Suppressor macrophage (primary cell): ENCODE measurements around the gene GRIN1.

Experiments
- DNase-seq, 4 experiments: peaks; one replicate each; pipeline ENCODE4 v3.0.0-alpha.2; 2020 to 2022

The GRIN1 gene

DNA sequence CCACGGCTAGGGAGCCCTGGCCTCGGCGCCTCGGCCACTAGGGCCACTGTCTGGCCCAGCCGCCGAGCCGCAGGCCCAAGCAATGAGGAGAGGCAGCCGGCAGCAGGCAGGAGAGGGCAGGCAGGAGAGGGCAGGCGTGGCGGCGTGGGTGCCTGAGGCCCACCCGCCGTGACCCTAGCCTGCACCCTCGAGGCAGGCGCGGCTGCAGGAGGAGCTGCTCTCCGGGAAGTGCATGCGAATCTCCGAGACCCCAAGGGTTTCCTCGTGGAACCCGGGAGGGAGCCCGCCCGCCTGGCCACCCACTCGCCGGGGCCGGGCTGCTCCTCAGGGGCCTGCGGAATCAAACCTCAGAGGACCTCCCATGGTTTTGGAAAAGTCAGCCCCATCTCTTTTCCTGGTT is 9.3 kb downstream of the GRIN1 start:
- no peak for DNase-seq

DNA sequence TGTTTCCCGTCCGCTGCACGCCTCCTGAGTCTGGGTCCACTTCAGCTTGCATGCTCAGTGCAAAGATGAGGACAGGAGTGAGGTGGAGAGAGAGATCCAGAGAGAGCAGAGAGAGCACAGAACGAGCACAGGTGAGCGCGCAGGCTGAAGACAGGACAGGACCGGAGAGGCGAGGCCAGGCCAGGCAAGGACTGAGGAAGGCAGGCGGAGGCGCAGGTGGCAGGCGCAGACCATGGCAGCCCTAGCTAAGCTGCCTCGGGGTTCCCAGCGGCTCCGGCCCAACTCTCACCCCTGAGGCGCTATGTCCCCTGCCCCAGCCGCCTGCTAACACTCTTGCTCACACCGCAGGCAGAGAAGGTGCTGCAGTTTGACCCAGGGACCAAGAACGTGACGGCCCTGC is 9.7 kb downstream of the GRIN1 start:
- DNase-seq: no peak

- no peak for DNase-seq
Measured at GRCh38 chr9:137149363-137149762, 10.4 kb downstream of the GRIN1 start.

GRCh38 chr9:137149942-137150616 is 11.1 kb downstream of the GRIN1 start:
- no peak for DNase-seq

DNA sequence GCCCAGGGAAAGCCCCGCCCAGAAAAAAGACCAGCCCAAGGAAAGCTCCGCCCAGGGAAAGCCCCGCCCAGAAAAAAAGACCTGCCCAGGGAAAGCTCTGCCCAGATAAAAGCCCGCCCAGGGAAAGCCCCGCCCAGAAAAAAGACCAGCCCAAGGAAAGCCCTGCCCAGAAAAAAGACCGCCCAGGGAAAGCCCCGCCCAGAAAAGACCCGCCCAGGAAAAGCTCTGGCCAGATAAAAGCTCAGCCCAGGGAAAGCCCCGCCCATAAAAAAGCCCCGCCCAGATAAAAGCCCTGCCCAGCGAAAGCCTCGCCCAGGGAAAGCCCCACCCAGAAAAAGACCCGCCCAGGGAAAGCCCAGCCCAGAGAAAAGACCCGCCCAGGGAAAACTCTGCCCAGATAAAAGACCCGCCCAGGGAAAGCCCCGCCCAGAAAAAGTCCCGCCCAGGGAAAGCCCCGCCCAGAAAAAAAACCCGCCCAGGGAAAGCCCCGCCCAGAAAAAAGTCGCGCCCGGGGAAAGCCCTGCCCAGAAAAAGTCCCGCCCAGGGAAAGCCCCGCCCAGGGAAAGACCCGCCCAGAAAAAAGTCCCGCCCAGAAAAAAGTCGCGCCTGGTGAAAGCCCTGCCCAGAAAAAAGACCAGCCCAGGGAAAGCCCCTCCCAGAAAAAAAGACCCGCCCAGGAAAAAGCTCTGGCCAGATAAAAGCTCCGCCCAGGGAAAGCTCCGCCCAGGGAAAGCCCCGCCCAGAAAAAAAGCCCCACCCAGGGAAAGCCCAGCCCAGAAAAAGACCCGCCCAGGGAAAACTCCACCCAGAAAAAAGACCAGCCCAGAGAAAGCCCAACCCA is 11.9 kb downstream of the GRIN1 start:
- peak; percentile 51 to 73 (median 62) for DNase-seq

DNA sequence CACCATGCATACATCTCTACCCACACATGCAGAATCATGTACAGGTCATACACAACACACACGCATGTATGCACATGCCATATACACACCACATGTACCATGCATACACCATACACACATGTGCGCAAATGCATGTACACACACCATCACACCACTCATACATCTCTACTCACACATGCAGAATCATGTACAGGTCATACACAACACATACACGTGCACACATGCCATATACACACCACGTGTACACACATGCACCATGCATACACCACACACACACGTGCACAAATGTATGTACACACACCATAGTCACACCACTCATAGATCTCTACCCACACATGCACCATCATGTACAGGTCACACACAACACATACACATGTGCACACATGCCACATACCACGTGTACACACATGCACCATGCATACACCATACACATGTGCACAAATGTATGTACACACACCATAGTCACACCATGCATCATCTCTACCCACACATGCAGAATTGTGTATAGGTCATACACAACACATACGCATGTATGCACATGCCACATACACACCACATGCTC is 14.0 kb downstream of the GRIN1 start:
- no peak for DNase-seq

GRCh38 chr9:137156567-137157375 is 17.8 kb downstream of the GRIN1 start:
- peak; percentile 68 to 87 (median 78) for DNase-seq

DNA sequence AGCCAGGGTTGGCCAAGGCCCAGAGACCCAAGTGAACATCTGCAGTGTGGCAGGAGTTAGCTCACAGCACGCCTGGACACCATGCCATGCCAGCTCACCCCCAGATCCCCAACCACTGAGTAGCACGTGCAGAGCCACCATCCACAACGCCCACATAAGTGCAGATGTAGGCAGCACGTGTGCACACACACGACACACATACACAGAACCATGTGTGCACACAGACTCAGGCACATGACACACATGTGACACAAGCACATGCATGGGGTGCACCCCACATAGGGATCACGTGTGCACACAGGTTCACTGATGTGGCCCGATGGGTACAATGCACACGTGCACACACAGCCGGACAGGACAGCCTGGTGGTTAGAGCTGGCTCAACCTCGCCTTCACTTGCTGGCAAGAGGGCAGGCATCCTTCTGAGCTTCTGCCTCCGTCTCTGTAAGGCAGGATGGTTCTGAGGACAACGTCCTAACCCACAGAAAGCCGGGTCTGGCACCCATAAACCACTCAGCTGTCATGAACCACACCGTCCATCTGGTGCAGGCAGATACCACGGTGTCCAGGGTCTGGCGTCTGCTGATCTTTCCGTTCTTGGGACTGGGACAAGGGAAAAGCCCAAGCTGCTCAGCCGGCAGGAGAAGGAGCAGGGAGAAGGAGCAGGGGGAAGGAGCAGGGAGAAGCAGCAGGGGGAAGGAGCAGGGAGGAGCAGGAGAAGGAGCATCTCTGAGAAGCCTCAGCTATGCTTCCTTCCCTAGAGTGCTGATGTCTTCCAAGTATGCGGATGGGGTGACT is 18.9 kb downstream of the GRIN1 start:
- DNase-seq: no peak

DNA sequence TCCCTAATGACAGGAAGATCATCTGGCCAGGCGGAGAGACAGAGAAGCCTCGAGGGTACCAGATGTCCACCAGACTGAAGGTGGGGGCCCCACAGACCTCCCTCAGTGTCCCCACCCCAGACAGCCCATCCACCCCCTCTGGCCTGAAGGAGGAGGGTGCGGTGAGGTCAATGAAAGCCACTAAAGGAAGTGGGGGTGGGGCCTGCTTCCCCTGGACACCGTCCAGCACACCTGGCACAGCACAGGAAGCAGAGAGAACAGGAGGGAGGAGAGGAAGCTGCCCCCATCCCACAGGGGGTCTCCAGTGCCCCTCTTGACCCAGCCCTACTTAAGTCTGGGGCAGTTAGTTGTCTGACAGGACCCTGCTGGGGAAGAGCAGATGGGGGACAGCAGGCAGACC is 19.7 kb downstream of the GRIN1 start:
- DNase-seq: no peak

DNA sequence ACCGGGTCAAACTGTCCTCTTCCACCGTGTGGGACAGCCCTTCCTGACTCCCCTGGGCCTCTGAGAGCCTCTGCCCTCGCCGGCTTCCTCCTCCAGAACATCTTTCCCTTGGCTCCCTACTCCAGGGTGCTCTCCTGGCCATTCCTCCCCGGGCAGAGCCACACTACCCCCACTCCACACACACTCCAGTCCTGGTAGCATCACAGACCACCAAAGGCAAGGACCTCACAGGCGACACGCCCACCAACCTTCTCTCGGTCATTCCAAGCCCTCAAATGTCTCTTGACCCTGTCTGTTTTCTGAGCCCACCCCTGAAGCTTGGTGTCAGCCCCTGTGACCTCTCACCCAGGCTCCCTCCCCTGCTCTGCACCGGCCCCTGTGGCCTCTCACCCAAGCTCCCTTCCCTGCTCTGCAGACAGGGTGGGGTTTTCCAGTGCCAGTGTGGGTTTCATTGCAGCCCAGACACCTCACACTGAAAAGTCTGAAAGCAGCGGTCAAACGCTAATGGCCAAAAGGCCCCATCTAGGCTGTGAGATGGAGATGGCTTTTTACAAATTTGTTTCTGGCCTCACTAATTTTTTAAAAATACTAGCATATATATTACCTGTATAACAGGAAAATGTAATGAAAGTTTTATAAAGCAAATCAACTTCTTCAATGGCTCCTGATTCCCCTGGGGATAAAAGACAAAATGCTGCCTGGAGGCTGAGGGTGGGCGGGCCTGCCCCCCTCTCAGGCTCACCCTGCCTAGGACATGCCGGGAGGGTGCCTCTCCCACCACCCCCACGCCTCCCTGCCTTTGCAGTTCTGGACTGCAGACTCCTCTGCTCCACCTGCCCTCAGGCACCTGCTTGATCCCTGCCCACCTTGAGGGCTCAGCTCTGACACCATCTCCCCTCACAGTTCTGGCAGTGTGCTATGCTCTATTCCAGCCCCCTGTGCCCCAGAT is 20.4 kb downstream of the GRIN1 start:
- no peak for DNase-seq

DNA sequence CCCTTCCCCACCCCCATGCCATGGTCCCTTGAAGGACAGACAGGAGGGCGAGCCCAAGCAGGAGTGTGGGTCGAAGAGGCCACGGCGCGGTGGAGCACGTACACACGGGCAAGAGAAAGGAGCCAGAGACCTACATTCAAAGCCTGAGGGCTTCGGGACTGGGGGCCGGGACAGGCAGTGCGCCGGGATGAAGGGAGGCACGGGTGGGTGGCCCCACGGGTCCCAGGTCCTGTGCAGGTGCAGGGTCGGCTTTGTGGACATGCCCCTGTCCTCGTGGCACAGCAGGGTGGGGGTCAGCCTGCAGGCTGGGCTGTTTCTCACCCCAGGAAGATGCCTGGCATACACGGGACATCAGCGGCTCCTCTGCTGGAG is 21.1 kb downstream of the GRIN1 start:
- no peak for DNase-seq

GRCh38 chr9:137160716-137161557 is 22.0 kb downstream of the GRIN1 start:
- DNase-seq: no peak

DNA sequence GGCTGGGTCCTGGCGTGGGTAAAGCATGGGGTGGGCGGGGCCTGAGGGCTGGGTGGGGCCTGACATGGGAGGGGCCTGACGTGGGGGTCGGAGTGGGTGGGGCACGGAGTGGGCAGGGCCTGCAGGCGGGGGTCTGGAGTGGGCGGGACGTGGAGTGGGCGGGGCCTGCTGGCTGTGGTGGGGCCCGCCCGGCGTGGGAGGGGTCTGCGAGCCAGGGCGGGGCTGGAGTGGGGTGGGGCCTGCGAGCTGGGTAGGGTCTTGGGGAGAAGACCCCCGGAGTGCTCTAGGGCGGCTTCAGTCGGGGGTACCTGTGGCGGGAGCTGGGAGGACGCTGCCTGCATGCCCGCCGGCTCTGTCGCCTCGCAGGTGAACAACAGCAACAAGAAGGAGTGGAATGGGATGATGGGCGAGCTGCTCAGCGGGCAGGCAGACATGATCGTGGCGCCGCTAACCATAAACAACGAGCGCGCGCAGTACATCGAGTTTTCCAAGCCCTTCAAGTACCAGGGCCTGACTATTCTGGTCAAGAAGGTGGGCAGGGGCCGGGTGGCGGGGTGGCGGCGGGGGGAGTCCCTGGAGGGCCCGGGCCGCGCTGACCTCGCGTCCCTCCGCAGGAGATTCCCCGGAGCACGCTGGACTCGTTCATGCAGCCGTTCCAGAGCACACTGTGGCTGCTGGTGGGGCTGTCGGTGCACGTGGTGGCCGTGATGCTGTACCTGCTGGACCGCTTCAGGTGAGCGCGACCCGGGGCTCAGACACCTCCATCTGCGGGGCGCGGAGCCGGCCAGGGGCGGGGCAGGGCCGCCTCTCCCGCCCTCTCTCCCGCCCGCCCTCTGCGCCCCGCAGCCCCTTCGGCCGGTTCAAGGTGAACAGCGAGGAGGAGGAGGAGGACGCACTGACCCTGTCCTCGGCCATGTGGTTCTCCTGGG is 22.9 kb downstream of the GRIN1 start:
- no peak for DNase-seq

DNA sequence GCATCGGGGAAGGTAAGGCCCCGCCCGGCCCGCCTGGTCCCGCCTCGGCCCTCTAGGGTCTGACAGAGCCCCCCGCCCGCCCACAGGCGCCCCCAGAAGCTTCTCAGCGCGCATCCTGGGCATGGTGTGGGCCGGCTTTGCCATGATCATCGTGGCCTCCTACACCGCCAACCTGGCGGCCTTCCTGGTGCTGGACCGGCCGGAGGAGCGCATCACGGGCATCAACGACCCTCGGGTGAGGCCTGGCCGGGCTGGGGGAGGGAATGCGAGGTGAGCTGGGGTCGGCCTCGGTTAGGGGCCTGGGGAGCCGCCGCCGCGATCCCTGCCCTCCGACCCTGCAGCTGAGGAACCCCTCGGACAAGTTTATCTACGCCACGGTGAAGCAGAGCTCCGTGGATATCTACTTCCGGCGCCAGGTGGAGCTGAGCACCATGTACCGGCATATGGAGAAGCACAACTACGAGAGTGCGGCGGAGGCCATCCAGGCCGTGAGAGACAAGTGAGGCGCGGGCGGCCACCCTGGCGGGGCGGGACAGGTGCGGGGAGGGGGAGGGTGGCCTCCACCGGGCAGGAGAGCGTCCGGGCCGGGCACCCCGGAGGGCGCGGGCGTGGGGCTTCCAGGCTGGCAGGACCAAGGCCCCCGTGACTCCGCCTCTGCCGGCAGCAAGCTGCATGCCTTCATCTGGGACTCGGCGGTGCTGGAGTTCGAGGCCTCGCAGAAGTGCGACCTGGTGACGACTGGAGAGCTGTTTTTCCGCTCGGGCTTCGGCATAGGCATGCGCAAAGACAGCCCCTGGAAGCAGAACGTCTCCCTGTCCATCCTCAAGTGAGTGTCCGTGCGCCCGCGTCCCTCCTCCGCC is 23.8 kb downstream of the GRIN1 start:
- DNase-seq: peak in 3 of 4 experiments; percentile 13 to 32 (median 22)

GRCh38 chr9:137163365-137163715 is 24.4 kb downstream of the GRIN1 start:
- DNase-seq: peak in 3 of 4 experiments; percentile 10 to 35 (median 26)

DNA sequence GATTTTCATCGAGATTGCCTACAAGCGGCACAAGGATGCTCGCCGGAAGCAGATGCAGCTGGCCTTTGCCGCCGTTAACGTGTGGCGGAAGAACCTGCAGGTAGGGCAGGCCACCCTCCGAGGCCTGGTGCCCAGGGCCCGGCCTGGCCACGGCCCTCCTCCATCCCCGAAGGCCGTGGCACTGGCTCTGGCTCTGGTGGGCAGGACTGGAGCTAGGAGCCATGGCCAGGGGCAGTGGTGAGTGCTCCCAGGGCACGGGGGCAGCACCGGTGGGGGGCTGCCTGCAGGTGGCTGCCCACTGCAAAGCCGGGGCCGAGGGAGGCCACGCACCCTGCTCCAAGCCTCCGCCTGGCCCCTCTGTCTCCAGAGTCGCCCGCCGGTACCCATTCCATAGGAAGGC is 24.9 kb downstream of the GRIN1 start:
- no peak for DNase-seq

GRCh38 chr9:137164370-137165249 is 25.7 kb downstream of the GRIN1 start:
- DNase-seq: no peak
